Inflammatory macrophage treated with lipopolysaccharide for 1 hour (primary cell): Measurements from ENCODE around the gene ZBTB21.

Experiments
- DNase-seq, 2 donors: peaks; one replicate each; pipeline ENCODE4 v3.0.0-alpha.2; 2020 to 2022

ZBTB21 gene

GRCh38 chr21:42016364-42016985 lies 6.3 kb upstream of the ZBTB21 start:
- no peak for DNase-seq

- no peak for DNase-seq
These were observed 3.8 kb upstream of the ZBTB21 start for GRCh38 chr21:42013931-42014330.

- no peak for DNase-seq
These were observed 3.2 kb upstream of the ZBTB21 start for GRCh38 chr21:42013376-42013775.

GRCh38 chr21:42012763-42013329 lies 2.7 kb upstream of the ZBTB21 start:
- DNase-seq: no peak

- DNase-seq: no peak
These were observed 2.2 kb upstream of the ZBTB21 start for GRCh38 chr21:42012344-42012743.

DNA sequence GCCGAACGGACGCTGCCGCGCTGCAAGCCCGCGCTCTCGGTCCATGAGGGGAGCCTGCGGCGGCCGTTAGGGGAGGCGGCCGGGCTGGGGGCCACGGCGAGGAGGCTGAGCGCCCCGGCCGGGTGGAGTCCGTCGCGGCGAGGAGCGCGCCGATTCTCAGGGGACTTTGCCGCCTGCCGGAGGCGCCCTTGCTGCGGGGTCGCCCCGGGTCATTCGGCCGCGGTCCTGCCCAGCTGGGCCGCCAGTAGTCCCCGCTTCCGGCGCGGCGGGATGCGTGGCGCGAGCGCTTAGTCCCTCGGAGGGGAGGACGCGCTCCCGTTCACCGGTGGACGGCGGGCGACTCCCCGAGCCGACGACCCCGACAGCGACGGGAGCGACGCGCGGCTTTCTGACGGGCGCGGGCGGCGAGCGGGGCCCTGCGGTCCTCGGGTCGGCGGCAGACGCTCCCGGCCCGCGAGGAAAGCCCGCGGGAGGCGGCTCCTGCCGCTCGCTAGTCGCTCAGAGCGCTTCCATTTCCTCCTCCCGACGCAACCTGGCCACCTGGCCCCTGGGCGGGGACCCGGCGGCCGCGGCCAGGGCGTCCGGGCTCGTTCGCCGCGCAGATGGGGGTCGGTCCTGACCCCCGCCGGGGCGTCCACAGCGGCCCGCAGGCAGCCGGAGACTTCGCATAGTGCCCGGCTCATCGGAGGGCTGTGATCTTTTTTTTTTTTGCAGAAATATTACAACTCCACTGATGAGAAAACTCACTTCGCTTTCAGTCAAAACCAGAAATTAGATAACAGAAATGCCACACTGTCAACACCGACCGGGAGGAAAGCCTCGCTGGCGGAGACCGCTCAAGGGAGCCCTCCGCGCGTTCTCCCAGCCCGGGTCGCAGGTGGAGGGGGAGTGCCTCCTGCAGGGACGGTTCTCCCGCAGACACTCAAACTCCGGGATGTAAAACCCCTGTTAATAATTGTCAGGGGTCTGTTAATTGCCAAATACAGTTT lies 641 bp upstream of the ZBTB21 start:
- DNase-seq: peak in 1 of 2 donors; percentile 18

- DNase-seq: peak; percentile 32 to 41
These were observed 936 bp downstream of the ZBTB21 start for GRCh38 chr21:42009018-42009830.

DNA sequence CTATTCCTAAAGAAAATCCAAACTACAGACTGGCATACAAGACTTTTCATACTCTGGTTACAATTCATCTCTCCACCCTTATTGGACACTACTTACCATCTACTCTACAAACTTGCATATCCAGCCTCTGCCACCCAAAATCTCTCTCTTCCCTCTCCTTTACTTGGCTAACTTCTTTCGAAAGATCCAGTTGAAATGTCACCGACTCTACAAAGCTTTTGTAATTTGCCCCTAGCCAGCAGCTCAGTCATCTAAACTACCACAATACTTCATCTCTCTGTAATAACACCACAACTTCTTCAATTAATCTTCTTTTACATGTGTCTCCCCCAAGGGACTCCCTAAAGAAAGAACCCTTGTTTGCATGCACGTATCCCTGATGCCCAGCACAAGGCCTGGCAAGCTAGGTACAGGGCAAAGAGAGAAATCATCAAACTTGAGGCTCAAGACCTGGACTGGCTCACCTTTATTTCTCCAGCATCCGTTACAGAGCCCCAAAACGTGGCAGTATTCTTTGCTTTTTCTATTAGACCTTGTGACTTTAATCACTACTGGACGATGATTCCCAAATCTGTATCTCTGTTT lies 2.7 kb downstream of the ZBTB21 start:
- peak in 1 of 2 donors; percentile 18 for DNase-seq

- no peak for DNase-seq
These were observed 3.4 kb downstream of the ZBTB21 start for GRCh38 chr21:42006765-42007164.

- DNase-seq: no peak
These were observed 5.6 kb downstream of the ZBTB21 start for GRCh38 chr21:42004406-42005199.

DNA sequence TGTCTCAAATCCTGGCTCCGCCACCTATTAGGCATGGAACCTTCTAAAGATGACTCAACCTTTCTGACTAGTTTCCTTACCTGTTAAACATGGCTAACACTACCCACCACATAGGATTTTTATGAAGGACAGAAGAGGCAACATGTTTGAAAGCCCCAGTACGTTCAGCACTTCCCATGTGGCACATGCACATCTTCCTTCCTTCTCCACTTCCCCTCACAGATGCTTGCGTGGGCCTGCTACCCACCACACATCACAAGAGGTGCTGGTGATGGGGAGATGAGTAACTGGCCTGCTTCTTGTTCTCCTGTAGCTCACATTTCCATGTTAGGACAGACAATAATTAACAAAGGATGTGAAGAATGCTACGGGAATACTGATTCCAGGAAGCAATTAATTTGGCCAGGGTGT lies 7.1 kb downstream of the ZBTB21 start:
- peak; percentile 42 to 81 for DNase-seq

GRCh38 chr21:42002421-42002958 lies 7.7 kb downstream of the ZBTB21 start:
- peak in 1 of 2 donors; percentile 35 for DNase-seq

DNA sequence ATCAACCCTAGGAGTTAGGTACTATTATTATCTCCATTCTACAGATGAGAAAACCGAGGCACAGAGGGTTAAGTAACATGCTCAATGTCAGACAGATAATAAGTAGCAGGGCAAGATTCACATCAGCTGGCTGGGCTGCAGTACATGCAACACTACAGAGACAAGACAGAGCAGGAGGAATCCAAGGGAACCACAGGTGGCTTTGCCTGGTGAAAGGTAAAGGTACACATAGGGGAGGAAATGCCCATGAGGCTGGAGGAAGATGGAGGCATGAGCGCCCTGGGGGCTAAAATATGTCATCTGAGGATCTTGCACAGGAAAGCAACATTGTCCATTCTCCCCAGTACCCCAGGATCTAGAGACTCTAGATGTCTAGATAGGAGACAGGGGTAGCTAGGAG lies 8.4 kb downstream of the ZBTB21 start:
- DNase-seq: no peak

- no peak for DNase-seq
These were observed 9.3 kb downstream of the ZBTB21 start for GRCh38 chr21:42000908-42001307.

- no peak for DNase-seq
These were observed 12.5 kb downstream of the ZBTB21 start for GRCh38 chr21:41997657-41998056.

DNA sequence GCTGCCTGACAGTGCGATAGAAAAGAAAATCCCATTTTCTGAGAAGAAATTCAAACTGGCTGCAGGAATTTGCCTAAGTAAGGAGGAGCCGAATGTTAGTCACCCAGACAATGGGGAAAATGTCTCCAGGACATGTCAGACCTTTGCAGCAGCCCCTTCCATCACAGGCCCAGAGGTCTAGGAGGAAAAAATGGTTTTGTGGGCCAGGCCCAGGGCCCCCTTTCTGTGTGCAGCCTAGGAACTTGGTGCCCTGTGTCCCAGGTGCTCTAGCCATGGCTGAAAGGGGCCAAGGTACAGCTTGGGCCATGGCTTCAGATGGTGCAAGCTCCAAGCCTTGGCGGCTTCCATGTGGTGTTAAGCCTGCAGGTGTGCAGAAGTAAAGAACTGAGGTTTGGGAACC lies 14.6 kb downstream of the ZBTB21 start:
- DNase-seq: no peak

DNA sequence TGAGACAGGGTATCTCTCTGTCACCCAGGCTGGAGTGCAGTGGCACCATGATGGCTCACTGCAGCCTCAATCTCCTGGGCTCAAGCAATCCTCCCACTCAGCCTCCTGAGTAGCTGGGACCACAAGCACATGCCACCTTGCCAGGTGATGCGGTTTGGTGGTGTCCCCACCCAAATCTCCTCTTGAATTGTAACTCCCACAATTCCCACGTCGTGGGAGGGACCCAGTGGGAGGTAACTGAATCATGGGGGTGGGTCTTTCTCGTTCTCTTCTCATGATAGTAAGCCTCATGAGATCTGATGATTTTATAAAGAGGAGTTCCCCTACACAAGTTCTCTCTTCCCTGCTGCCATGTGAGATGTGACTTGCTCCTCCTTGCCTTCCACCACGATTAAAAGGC lies 15.5 kb downstream of the ZBTB21 start:
- DNase-seq: peak in 1 of 2 donors; percentile 15

- DNase-seq: no peak
These were observed 16.4 kb downstream of the ZBTB21 start for GRCh38 chr21:41993744-41994143.

DNA sequence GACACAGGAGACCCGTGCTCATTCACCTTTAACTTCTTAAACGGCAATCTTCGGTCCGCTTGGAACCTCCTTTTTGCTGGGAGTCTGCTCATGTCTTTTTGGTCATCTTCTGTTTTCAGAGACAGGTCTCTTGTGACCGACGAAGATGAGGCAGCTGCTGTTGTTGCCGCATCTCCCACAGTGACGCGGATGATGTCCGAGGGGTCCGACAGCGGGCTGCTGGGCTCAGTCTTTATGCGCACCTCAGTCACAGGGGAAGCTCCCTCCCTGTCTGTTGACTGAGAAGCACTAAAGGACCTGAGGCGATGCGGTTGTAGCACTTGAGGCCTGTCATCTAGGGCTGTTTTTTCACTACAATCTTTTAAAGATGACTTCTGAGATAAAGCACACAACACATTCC lies 17.6 kb downstream of the ZBTB21 start:
- DNase-seq: no peak

DNA sequence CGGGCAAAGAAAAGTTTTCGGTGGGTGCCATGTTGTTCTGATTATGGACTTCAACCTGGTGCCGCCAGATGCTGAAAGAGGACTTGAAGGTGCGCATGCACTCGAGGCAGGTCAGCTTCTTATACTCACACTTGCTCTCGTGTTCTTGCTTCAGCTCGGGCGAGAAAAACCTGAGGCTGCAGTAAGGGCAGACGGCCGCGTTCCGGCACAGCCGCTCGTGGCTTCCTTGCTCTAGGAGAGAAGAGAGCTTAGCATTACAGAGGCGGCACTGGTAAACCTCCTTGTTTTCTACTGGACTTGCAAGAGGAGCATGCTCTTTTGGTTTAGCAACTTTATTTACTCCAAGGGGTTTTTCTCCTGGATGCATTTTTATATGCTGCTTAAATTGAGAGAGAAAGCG lies 18.5 kb downstream of the ZBTB21 start:
- no peak for DNase-seq

DNA sequence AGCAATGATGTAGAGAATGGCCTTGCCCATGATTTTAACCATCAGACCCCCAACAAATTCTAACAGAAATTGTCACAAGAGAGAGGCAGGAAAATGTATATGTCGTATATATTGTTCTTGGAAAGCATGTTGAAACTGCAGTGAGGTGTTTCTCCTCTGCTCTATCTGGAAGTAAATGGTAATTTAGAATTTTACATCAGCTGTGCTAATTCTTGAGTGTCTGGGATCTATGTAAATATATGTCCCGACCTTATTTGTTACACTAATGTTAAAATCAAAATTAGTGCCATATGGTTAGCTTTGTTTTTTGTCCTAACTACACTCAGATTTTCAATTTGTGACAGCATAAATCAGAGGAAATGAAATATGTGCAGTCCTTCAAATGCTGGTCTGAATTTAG lies 20.5 kb downstream of the ZBTB21 start:
- DNase-seq: no peak
